Fibroblast of skin of back (primary cell): ENCODE data around the gene OSCAR. TPM values are rescaled to one million over a fixed set of nuclear protein-coding genes. Genes with fewer than 3 reads are reported as not detected.

Experiments
- DNase-seq: peaks from one replicate; pipeline ENCODE4 v3.0.0-alpha.2; 2013
- polyA plus RNA-seq, 2 experiments: library from polyadenylated mRNA; unstranded; fragments of 120-200 nt; gene quantifications; one replicate each; pipeline ENCODE4 v1.2.1, GENCODE V29; 2013; ENCODE audit not compliant: insufficient read length in 2 of 2

The OSCAR gene, protein sequence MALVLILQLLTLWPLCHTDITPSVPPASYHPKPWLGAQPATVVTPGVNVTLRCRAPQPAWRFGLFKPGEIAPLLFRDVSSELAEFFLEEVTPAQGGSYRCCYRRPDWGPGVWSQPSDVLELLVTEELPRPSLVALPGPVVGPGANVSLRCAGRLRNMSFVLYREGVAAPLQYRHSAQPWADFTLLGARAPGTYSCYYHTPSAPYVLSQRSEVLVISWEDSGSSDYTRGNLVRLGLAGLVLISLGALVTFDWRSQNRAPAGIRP
- polyA plus RNA-seq (2013, experiment 1 of 2; ENCODE audit: insufficient read length), result 2.3 TPM
- polyA plus RNA-seq (2013, experiment 2 of 2; ENCODE audit: insufficient read length), result 2.4 TPM

DNA sequence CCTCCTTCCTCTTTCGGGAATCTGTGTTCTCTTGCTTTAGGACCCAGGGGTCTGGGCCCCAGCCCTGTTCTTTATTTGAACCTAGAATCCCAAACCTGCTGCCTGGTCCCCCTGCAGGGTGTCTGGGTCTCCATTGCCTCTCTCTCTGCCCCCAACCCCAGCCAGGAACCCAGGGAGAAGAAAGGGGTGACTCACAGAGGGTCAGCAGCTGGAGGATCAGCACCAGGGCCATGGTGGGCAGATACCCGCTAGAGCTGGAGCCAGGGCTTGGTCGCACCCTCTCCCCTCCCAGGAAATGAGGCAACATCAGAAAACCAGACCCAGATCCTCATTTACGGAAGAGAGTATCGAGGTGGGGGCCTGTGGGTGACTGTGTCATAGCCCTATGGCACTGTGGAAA lies at the start of gene OSCAR:
OSCAR (minus strand) TSS at position 243 of the 400 bp plus-strand sequence; CDS start at position 232, 11 bp downstream.
- peak; percentile 30 for DNase-seq

DNA sequence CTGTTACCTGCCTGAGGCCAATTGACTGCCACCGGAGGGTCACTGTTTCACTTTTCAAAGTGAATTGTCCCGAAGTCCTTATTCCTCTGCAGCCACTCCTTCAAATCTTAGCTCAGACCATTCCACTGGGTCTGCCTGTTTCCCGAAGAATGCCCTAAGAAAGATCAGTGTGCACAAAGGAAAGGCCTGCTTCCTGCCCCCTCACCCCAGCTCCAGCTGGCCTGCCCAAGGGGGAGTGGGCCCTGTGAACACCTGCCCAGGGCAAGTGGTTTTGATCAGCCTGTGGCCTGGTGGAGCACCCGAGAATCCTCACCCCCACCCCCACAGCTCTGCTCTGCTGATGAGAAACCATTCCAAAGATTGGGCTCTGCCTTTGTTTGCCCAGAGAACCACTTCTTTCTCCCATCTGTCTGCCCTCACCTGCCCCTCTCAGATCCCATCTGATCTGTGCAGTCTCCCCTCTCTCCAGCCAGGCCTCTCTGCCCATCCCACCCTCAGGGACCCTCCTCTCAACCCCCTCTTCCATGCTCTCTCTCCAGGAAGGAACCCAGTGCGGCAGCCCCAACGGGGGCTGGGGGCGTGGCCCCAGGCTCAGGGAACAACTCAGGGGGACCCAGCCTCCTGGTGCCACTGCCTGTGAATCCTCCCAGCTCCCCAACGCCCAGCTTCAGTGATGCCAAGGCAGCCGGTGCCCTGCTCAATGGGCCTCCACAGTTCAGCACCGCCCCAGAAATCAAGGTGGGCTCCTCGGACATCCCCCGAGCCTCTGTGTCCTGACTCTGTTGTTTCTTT lies 48.6 kb upstream of the OSCAR start:
- DNase-seq, result no peak

DNA sequence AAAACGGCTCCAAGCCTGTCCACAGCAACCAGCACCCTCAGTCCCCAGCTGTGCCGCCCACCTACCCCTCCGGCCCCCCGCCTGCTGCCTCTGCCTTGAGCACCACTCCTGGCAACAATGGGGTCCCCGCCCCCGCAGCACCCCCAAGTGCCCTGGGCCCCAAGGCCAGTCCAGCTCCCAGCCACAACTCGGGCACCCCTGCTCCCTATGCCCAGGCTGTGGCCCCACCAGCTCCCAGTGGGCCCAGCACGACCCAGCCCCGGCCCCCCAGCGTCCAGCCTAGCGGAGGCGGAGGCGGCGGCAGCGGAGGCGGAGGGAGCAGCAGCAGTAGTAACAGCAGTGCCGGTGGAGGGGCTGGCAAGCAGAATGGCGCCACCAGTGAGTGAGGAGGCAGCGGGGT lies 47.6 kb upstream of the OSCAR start:
- DNase-seq, result no peak

DNA sequence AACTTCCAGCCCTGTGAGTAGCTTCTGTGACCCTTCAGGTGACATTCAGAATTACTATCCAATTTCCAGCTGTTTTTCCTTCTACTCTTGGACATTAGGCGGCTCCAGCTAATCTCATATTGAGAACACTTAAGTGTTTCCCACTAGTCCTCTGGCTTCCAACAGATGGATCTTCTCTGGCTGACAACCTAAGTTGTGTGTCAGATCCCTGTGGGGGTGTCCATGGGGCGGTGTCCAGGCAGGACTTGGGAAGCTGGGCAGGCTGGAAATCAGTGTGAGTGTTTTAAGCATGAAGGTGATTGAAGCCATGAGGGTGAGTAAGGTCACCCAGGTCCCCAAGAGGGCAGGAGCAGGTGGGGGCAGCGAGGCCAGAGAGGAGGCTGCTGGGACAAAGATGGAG lies 47.1 kb upstream of the OSCAR start:
- DNase-seq, result no peak

DNA sequence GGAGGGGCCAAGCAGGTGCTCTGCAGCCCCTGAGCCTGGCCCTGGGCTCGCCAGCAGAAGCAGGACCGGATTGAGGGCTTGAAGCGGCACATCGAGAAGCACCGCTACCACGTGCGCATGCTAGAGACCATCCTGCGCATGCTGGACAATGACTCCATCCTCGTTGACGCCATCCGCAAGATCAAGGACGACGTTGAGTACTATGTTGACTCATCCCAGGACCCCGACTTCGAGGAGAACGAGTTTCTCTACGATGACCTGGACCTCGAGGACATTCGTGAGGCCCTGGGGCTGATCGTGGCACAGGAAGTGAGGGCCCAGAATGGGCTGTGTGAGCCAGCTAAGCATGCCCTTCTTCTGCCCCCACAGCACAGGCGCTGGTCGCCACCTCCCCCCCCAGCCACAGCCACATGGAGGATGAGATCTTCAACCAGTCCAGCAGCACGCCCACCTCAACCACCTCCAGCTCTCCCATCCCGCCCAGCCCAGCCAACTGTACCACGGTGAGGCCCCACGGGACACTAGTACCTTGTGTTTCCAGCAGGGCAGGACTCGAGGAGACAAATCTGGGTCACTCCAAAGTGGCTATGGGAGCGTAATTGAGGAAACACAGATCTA lies 45.0 kb upstream of the OSCAR start:
- no peak for DNase-seq

DNA sequence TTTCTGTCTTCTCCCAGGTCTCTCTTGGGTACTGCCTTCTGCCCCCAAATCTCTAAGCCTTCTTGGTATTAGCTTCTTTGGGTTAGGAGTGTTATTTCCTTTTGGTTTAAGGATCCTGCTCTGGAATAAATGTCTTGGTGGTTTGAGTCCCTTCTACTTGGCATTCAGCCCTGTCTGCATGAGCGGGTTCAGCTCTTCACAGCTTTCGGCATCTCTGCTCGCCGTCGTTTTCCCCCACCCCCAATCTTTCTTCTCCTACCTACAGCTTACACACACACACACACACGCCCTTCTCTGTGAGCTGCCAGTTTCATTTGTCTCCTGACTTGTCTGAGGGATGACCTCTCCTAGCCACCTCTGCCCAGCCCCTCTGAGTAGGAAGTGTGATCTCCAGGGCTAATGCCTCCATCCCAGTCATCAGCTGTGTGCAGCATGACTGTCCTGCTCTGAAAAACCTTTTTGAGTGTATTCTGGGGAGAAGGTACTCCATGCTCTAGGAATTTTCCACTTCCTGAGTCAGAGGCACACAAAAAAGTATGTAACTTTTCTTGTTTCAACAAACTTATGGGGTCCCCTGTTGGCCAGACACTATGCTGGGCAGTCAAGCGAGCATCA lies 41.7 kb upstream of the OSCAR start:
- DNase-seq, result no peak

DNA sequence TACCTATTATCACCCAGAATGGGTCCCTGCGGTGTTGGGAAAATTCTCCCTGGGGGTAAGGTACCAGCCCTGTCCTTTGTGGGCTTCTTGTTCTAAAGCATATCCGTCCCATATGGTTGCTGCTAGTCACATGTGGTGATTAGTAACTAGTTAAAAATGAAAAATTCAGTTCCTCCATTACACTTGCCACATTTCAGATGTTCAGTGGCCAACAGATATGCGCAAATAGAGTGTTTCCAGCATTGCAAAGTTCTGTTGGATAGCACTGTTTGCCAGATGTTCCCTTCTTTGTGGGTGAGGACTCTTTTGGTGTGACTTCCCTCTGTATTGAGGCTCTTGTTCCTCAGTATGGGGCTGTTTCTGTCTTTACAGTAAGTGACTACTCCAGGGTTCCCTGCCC lies 40.8 kb upstream of the OSCAR start:
- no peak for DNase-seq

DNA sequence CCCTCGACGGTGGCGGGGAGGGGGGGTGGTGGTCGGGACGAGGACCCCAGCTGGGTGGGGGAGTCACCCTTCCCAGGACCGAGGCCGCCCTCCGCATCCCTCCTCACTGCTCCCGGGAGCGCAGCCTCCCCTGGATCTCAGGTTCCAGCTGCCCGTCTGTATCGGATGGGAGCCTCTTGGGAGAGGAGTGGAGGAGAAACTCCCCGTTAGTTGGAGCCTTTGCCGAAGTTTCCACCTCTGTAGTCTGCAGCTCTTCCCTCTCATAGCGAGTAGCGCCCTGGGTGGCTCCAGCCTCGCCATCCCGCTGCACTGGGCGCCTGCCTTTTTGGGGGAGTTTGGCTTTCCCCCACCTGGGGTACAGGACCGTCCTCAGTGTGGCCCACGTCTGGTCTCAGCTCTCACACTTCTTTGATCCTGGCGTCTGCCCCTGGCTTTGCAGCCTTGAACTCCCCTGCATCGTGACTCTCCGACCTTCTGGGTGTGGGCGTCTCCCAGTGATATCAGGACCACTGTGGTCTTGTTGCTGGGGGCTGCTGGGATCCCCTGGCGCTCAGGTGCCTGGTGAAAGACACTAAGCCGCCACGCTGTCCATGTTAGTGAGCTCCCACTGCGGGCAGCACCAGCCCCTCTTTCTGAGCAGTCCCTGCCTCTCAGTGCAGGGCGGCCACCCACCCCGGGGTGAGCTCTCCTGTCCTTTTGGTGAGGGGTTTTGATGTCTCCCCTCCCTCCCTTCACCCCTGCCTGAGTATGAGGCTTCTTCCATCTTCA lies 38.1 kb upstream of the OSCAR start:
- no peak for DNase-seq

DNA sequence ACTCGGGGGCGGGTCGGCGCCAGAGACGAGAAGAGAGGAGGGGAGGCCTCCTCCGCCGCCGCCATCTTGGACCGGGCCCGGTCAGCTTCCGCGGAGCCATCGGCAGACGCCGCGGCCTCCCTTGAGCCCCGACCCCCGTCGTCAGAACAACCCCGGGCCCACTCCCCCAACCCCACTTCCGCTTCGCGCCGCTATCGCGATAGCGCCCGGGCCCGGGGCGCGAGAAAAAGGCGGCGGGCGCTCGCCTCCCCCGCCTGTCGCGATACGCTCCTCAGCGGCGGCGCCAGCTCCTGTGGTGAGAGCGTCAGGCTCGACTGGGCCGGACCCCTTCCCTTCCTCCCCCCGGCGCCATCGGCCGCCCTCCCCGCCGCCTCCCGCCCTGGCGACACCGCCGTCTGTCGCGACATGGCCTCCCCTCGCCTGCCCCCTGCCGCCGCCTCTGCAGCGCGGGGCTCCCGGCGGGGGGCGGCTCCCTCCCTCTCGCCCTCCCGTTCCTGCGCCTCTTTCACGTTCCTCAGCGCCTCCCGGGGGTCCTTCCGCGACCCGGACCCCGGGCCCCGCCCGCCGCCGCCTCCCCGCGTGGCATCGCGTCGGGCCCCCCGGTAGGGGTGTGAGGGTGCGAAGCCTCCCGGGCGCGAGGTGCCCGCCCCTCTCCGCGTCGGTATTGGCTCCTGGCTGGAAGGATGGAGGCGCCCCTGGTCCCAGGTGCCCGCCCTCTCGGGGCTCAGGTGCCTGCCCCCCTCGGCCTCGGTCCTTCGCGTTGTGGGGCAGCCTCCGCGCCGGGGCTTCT lies 37.3 kb upstream of the OSCAR start, which contains the start of gene CNOT3:
CNOT3 (plus strand) TSS at position 64 of the 790 bp plus-strand sequence. CDS start 5,217 bp downstream, outside the sequence.
- DNase-seq, result no peak

DNA sequence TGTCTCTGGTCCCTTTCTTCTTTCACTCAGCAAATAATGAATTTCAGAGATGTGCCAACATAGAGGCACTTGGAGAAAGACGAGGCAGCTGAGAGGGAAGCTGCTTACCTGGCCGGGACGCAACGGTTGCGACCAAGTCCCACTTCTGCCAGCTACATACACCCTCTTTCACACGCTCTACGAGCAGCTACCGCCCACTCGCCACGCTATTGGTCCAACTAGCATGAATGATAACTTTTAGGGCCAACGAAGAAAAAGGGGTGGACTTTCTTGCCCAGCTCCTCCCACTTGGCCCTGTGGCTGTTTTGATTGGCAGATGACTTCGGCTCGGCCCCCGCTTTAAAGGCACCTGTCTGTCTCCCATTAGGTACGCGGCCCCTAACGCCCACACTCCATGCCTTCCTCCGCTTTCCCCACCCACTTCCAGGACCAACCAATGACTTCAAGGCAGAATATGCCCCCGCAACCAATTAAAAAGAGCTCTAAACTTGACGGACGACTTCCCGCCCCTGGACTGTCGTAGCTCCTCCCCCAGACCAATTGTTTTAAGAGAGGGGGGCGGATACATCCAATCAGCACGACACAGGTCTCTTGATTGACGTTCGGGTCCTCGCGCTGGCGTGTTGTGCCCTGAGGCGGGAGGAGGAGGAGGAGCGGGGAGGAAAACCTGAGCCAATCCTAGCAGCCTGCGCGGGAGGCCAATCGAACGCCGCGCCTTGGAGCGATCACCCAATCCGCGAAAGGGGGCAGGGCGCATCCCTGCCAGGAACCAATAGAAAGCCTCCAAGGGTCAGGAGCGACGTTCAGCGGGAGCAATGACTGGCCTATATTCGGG lies 36.5 kb upstream of the OSCAR start:
- peak; percentile 100 for DNase-seq

DNA sequence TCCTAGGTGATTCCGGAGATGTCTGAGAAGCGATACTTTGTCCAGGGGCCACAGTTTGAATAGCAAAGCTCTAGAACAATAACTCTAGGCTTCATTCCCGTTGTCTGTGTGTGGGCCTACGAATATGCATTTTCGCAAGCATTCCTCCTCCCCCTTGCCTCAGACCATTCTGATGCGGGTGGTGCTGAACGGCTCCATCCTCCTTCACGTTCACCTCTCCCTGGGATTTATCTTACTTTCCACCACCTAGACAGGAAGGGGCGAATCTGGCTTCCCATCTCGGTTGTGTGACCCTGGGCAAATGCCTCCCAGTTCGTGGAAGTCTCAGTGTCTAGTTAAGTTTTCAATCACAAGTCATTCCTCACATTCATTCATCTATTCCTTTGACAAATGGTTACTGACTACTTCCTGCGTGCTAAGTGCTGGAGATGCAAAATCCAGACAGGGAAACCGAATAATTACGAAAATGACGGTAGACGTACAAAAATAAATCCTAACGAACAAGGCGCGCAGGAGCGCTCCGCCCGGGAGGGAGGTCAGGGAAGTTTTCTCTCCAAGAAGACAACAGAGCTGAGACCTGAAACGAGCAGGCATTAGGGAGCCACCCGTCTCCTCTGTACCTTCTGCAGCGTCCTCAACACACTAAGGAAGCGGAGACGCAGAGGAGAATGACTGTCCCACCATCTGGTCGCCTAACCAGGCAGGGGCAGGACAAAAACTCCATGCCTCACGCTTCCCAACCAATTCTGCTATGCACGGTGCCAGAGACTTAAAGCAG lies 35.7 kb upstream of the OSCAR start:
- DNase-seq, result no peak

DNA sequence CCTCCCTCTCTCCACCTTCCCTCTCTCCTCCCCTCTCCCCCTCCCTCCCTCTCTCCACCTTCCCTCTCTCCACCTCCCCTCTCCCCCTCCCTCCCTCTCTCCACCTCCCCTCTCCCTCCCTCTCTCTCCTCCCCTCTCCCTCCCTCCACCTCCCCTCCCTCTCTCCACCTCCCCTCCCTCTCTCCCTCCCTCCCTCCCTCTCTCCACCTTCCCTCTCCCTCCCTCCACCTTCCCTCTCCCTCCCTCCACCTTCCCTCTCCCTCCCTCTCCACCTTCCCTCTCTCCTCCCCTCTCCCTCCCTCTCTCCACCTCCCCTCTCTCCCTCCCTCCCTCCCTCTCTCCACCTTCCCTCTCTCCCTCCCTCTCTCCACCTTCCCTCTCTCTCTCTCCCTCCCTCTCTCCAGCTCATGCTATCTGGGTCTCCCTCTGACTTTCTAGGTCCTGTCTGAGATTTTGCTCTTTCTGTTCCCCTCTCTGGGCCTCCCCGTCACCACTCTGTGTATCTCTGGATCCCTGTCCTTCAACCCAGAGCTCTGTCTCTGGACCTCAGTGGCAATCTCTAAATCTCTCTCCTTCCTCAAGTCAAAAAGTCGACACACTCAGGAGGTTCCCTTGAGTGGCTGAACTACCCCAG lies 33.5 kb upstream of the OSCAR start:
- no peak for DNase-seq

DNA sequence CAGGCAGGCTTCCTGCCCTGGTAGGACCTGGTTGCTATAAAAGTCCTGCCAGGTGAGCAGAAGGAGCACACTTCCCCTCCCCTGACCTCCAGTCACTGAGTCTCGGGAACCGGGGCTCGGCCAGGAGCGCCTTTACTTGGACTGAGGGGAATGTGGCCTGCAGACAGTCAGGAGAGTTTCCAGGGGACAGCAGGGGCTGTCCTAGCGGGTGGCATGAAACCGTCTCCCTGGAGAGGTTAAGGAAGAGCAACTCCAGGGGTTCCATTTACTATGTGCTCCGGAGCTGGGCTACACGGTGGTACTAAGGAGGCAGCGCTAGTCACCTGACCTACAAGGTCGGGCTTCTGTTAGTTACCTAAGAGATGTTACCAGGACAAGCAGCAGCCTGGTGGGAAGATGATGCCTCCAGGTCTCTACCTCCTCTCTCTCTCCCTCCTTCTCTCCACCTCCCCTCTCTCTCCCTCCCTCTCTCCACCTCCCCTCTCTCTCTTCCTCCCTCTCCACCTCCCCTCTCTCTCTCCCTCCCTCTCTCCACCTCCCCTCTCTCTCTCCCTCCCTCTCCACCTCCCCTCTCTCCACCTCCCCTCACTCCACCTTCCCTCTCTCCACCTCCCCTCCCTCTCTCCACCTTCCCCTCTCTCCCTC lies 32.8 kb upstream of the OSCAR start:
- peak; percentile 32 for DNase-seq

DNA sequence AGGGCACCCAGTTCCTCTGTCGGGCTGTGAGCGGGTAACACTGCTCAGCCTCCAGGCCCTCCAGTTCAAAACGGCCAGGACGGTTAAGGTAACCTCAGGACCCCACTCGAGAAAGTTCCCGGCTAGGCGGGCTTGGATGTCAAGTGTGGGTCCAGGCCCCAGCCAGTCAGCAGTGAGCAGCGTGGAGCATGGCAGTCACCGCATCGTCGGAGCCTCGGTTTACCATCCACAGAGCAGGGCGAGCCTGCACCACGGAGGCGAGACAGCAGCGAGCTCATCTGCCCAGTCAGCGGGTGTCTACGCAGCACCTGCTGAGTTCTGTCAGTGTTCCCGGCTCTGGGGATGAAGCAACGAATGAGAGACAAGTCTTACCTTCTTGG lies 29.0 kb upstream of the OSCAR start:
- no peak for DNase-seq

DNA sequence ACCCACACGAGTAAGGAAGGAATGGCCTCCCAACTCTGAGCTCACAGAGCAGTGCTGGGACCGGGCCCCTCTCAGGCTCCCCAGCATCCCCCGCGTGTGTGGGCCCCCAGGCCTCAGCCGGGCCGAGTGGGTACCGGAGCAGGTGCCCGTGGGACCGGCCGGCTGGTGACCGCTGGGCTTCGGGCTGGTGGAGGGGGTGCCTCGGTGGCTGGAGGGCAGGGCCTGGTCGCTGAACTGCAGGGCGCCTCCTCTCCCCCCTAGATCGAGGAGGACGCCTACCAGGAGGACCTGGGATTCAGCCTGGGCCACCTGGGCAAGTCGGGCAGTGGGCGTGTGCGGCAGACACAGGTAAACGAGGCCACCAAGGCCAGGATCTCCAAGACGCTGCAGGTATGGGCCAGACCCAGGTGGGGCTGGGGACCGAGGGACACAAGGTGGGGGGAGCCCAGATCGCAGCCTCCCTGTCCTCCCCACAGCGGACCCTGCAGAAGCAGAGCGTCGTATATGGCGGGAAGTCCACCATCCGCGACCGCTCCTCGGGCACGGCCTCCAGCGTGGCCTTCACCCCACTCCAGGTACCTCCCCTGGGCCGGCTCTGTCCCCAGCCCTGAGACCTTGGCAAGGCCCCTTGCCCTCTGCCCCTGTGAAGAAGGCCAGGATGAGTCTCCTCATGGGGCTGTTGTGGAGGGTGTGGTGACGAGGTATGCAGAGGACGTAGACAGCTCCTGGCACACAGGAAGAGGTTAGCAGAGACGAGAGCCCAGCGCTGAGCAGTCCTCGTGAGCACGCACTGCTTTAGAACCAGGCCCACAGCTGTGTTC lies 28.4 kb upstream of the OSCAR start:
- DNase-seq, result no peak

DNA sequence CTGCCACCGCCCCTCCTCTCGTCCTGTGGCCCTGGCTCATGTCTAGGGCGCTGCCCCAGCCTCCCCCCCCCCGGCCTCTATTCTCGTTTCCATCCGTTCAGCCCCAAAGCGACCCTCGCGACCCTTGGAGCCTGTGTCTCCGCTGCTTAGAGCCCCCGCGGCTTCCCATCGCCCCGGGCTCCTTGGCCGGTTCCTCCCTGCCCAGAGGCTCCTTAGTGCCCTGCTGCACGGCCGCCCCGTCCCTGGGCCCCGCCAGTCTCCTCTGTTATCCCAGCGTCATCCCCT lies 27.8 kb upstream of the OSCAR start:
- no peak for DNase-seq

DNA sequence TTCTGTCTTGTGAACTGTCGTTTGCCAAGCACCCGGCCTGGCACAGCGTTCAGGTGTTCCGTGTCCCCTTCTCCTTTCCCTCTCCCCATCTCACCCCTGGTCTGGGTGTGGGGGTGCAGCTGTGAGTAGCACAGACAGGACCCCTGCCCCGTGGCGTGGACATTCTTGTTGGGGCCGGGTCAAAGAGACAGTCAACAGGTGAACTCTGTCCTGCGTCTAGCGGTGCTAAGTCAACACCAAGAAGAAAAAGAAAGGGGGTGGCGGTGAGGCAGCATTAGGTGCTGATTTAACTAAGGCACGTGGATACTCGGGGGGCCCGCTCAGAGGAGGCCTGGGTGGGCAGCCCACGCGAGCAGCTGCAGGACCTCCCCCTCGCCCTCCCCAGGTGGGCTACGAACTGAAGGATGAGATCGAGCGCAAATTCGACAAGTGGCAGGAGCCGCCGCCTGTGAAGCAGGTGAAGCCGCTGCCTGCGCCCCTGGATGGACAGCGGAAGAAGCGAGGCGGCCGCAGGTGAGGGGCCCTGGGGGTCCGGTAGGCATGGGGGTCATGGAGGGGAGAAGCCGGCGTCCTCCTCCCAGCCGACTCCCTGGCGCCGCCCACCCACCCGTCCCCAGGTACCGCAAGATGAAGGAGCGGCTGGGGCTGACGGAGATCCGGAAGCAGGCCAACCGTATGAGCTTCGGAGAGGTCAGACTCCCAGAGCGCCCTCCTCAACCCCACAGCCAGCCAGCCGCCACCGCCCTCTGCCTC lies 27.3 kb upstream of the OSCAR start:
- no peak for DNase-seq
